Mesenchymal stem cell (in vitro differentiated cells and primary cell): ENCODE measurements around the gene ADGRA3. TPM values are rescaled to one million over a fixed set of nuclear protein-coding genes. Genes with fewer than 3 reads are reported as not detected.

Experiments used
- DNase-seq: peaks from one replicate; pipeline ENCODE4 v3.0.0-alpha.2; 2013
- H2AFZ ChIP-seq: one replicate; pipeline ENCODE4 v1.6.1; 2013; ENCODE audit warnings: low read depth, mild to moderate bottlenecking, control low read depth, inconsistent platforms, low read length, moderate library complexity
- H2AK5ac ChIP-seq: 2 replicates; pipeline ENCODE4 v1.6.1; 2013; ENCODE audit warnings: low read length, moderate library complexity, mild to moderate bottlenecking, inconsistent platforms; ENCODE audit not compliant: severe bottlenecking
- H2BK120ac ChIP-seq: one replicate; pipeline ENCODE4 v1.6.1; 2013; ENCODE audit warnings: low read depth, mild to moderate bottlenecking, inconsistent platforms, low read length, moderate library complexity
- H2BK12ac ChIP-seq, 2 experiments: one replicate each; pipeline ENCODE4 v1.6.1; 2013; ENCODE audit warnings: inconsistent platforms in 2 of 2, low read length in 2 of 2, mild to moderate bottlenecking in 2 of 2, moderate library complexity in 2 of 2, control low read depth in 1 of 2
- H2BK15ac ChIP-seq: one replicate; pipeline ENCODE4 v1.6.1; 2013; ENCODE audit warnings: mild to moderate bottlenecking, low read depth, inconsistent platforms; ENCODE audit not compliant: poor library complexity, severe bottlenecking
- H2BK5ac ChIP-seq: 2 replicates; pipeline ENCODE4 v1.6.1; 2013; ENCODE audit warnings: low read depth, mild to moderate bottlenecking, low read length, control low read depth, inconsistent platforms; ENCODE audit not compliant: poor library complexity, severe bottlenecking
- H3K14ac ChIP-seq, 2 experiments: one replicate each; pipeline ENCODE4 v1.6.1; 2013; ENCODE audit warnings: inconsistent platforms in 2 of 2, low read length in 2 of 2, control low read depth in 1 of 2, mild to moderate bottlenecking in 1 of 2, moderate library complexity in 1 of 2
- H3K18ac ChIP-seq, 2 experiments: one replicate each; pipeline ENCODE4 v1.6.1; 2013; ENCODE audit warnings: inconsistent platforms in 2 of 2, low read length in 2 of 2, control low read depth in 1 of 2, low read depth in 1 of 2, mild to moderate bottlenecking in 1 of 2
- H3K23ac ChIP-seq, 2 experiments: one replicate each; pipeline ENCODE4 v1.6.1; 2013; ENCODE audit warnings: inconsistent platforms in 2 of 2, low read length in 2 of 2, mild to moderate bottlenecking in 2 of 2, moderate library complexity in 2 of 2, control low read depth in 1 of 2
- H3K27ac ChIP-seq: 2 replicates; pipeline ENCODE4 v1.5.1; 2013; ENCODE audit warnings: mild to moderate bottlenecking, moderate library complexity, low read length, control low read depth, inconsistent platforms; ENCODE audit not compliant: poor library complexity, severe bottlenecking
- H3K27me3 ChIP-seq, 2 experiments: 2 replicates each; pipeline versions ENCODE4 v1.6.1 to v1.7.0; 2013; ENCODE audit warnings: low read length in 2 of 2, mild to moderate bottlenecking in 2 of 2, moderate library complexity in 2 of 2, control low read depth in 1 of 2, inconsistent platforms in 1 of 2; ENCODE audit not compliant: control insufficient read depth in 1 of 2, insufficient read depth in 1 of 2
- H3K36me3 ChIP-seq, 2 experiments: 2 replicates each; pipeline versions ENCODE4 v1.6.1 to v1.7.0; 2013; ENCODE audit warnings: low read length in 2 of 2, control low read depth in 1 of 2, inconsistent platforms in 1 of 2, low read depth in 1 of 2, mild to moderate bottlenecking in 1 of 2; ENCODE audit not compliant: insufficient read depth in 2 of 2, control insufficient read depth in 1 of 2
- H3K4ac ChIP-seq, 2 experiments: one replicate each; pipeline ENCODE4 v1.6.1; 2013; ENCODE audit warnings: inconsistent platforms in 2 of 2, low read length in 2 of 2, mild to moderate bottlenecking in 2 of 2, moderate library complexity in 2 of 2, control low read depth in 1 of 2, low read depth in 1 of 2
- H3K4me1 ChIP-seq: 2 replicates; pipeline ENCODE4 v1.6.1; 2013; ENCODE audit warnings: low read depth, low read length, control low read depth; ENCODE audit not compliant: control insufficient read depth, insufficient read depth
- H3K4me2 ChIP-seq: 2 replicates; pipeline ENCODE4 v1.6.1; 2013; ENCODE audit warnings: low read length, mild to moderate bottlenecking, inconsistent platforms; ENCODE audit not compliant: poor library complexity, severe bottlenecking
- H3K4me3 ChIP-seq, 2 experiments: 2 replicates each; pipeline versions ENCODE4 v1.5.1 to v1.7.0; 2013; ENCODE audit warnings: low read length in 2 of 2, mild to moderate bottlenecking in 2 of 2, control low read depth in 1 of 2, low read depth in 1 of 2; ENCODE audit not compliant: insufficient read depth in 1 of 2
- H3K79me1 ChIP-seq: replicated peaks from 2 replicates; pipeline ENCODE4 v1.6.1; 2013; ENCODE audit warnings: mild to moderate bottlenecking, control low read depth, low read length, inconsistent platforms; ENCODE audit not compliant: poor library complexity, severe bottlenecking
- H3K9ac ChIP-seq: 2 replicates; pipeline ENCODE4 v1.7.0; 2013; ENCODE audit warnings: mild to moderate bottlenecking, low read length, moderate library complexity
- H3K9me3 ChIP-seq: 2 replicates; pipeline ENCODE4 v1.7.0; 2013; ENCODE audit warnings: mild to moderate bottlenecking, low read length; ENCODE audit not compliant: control insufficient read depth
- H4K8ac ChIP-seq: one replicate; pipeline ENCODE4 v1.6.1; 2013; ENCODE audit warnings: inconsistent platforms, mild to moderate bottlenecking, low read length, moderate library complexity
- H4K91ac ChIP-seq: one replicate; pipeline ENCODE4 v1.6.1; 2013; ENCODE audit warnings: mild to moderate bottlenecking, low read length, inconsistent platforms
- WGBS: methylation state at CpG from one replicate; pipeline ENCODE4 v1.1.7; 2013; ENCODE audit warnings: mixed read lengths; 5-methylcytosine and 5-hydroxymethylcytosine counted together
- polyA plus RNA-seq, 2 experiments: library from polyadenylated mRNA; stranded (reverse); fragments of 200-250 nt; gene quantifications; one replicate each; pipeline ENCODE4 v1.2.3, GENCODE V29; 2013

The ADGRA3 gene, protein sequence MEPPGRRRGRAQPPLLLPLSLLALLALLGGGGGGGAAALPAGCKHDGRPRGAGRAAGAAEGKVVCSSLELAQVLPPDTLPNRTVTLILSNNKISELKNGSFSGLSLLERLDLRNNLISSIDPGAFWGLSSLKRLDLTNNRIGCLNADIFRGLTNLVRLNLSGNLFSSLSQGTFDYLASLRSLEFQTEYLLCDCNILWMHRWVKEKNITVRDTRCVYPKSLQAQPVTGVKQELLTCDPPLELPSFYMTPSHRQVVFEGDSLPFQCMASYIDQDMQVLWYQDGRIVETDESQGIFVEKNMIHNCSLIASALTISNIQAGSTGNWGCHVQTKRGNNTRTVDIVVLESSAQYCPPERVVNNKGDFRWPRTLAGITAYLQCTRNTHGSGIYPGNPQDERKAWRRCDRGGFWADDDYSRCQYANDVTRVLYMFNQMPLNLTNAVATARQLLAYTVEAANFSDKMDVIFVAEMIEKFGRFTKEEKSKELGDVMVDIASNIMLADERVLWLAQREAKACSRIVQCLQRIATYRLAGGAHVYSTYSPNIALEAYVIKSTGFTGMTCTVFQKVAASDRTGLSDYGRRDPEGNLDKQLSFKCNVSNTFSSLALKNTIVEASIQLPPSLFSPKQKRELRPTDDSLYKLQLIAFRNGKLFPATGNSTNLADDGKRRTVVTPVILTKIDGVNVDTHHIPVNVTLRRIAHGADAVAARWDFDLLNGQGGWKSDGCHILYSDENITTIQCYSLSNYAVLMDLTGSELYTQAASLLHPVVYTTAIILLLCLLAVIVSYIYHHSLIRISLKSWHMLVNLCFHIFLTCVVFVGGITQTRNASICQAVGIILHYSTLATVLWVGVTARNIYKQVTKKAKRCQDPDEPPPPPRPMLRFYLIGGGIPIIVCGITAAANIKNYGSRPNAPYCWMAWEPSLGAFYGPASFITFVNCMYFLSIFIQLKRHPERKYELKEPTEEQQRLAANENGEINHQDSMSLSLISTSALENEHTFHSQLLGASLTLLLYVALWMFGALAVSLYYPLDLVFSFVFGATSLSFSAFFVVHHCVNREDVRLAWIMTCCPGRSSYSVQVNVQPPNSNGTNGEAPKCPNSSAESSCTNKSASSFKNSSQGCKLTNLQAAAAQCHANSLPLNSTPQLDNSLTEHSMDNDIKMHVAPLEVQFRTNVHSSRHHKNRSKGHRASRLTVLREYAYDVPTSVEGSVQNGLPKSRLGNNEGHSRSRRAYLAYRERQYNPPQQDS (N-terminal part only)
- 19.9 TPM for polyA plus RNA-seq (2013, experiment 1 of 2)
- 19.8 TPM for polyA plus RNA-seq (2013, experiment 2 of 2)

GRCh38 chr4:22515888-22516541 lies at the start of gene ADGRA3:
TSS of gene ADGRA3 (minus strand) at chr4:22516066. CDS start at chr4:22515784, 282 bp downstream.
- H3K18ac ChIP-seq = peak within 1 kb of the TSS; percentile 65 to 93
- WGBS = 2% methylated on average over 59 of the region's 74 CpGs

DNA sequence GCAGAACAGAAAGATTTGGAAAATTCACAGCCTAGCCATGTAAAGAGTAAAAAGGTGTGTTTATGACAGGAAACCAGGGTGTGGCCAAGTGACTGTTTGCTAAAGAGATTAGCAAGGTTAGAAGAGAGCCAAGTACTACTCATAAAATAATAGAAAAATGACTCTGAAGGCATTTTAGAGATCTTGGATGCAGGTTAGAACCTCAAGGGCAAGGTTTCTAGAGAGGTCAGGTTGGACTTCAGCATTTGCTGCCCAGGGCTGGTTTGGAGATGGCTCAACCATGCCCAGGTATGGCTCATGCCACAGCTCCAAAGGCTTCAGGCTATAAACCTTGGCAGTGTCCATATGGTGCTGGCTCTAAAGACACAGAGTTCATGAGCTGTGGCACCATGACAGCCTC lies 40.6 kb upstream of the ADGRA3 start:
- H3K4me3 ChIP-seq = no peak overlapping the region

More at GRCh38 chr4:22515888-22516541, at the start of gene ADGRA3:
- Histone ChIP-seq H3K14ac (peak within 1 kb of the TSS in 1 of 2 experiments; percentile 84), H4K91ac (peak within 1 kb of the TSS; percentile 81), H2BK15ac (no peak within 1 kb of the TSS), H3K4me3 (peak within 1 kb of the TSS; percentile 67 to 88), H2BK120ac (peak within 1 kb of the TSS; percentile 67), H3K23ac (peak within 1 kb of the TSS in 1 of 2 experiments; percentile 96), H3K36me3 (no peaks in the 10 kb centered on the region), H2AK5ac (no peak within 1 kb of the TSS), H2BK5ac (peak within 1 kb of the TSS; percentile 83), H3K4me2 (peak within 1 kb of the TSS; percentile 99), H3K79me1 (peaks cover 9% of the 10 kb centered on the region), H3K27me3 (no peaks in the 10 kb centered on the region), H3K9me3 (no peaks in the 10 kb centered on the region), H2AFZ (peak within 1 kb of the TSS; percentile 98), H3K4me1 (peaks cover 2% of the 10 kb centered on the region), H3K27ac (peak within 1 kb of the TSS; percentile 72), H2BK12ac (peak within 1 kb of the TSS in 1 of 2 experiments; percentile 83), H3K9ac (peak within 1 kb of the TSS; percentile 88), H4K8ac (peak within 1 kb of the TSS; percentile 74), H3K4ac (peak within 1 kb of the TSS; percentile 63 to 70)
- DNase-seq = peak; percentile 78

DNA sequence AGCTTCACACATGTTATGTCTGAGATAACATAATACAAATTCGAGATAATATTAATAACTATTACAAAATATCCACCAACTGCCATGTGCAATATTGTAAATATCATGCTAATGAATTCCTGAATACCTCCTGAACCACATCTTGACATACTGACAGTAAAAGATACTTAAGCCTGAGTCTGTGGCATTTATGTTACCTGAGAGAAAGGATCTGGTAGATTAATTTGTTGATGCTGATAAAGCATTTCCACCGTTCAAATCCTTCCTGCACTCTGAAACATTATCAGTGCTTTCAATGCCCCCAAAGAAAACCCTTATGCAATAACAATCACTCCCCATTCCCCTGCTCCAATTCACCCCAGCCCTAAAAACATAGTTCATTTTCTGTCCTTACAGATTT lies 38.8 kb upstream of the ADGRA3 start:
- no peak overlapping the region for H3K4me2 ChIP-seq
- no peaks in the 10 kb centered on the region for H3K27me3 ChIP-seq
- no peak overlapping the region for H3K27ac ChIP-seq
- H3K79me1 ChIP-seq = no peaks in the 10 kb centered on the region
- no peak overlapping the region for H4K91ac ChIP-seq
- peaks cover 9% of the 10 kb centered on the region for H3K9me3 ChIP-seq
- WGBS = 86% methylated on average over 1 of the region's 2 CpGs
- no peak overlapping the region for H2BK12ac ChIP-seq
- H3K9ac ChIP-seq = no peak overlapping the region
- no peak overlapping the region for H2AFZ ChIP-seq
- no peak overlapping the region for H3K4ac ChIP-seq
- H2AK5ac ChIP-seq = no peak overlapping the region
- H3K4me3 ChIP-seq = no peak overlapping the region
- H3K14ac ChIP-seq = no peak overlapping the region
- H2BK5ac ChIP-seq = no peak overlapping the region
- H3K18ac ChIP-seq = no peak overlapping the region
- no peak for DNase-seq
- H2BK120ac ChIP-seq = no peak overlapping the region
- no peak overlapping the region for H2BK15ac ChIP-seq
- no peaks in the 10 kb centered on the region for H3K4me1 ChIP-seq
- H3K23ac ChIP-seq = no peak overlapping the region
- H3K36me3 ChIP-seq = no peaks in the 10 kb centered on the region
- no peak overlapping the region for H4K8ac ChIP-seq

More for the DNA sequence above, 40.6 kb upstream of the ADGRA3 start:
- no peak overlapping the region for H2BK12ac ChIP-seq
- no peak overlapping the region for H3K4me2 ChIP-seq
- H3K18ac ChIP-seq = no peak overlapping the region
- no peak overlapping the region for H4K91ac ChIP-seq
- H2BK15ac ChIP-seq = no peak overlapping the region
- no peak overlapping the region for H3K23ac ChIP-seq
- DNase-seq = no peak
- H3K27me3 ChIP-seq = no peaks in the 10 kb centered on the region
- H3K14ac ChIP-seq = no peak overlapping the region
- H2AK5ac ChIP-seq = no peak overlapping the region
- H2AFZ ChIP-seq = no peak overlapping the region
- H3K79me1 ChIP-seq = no peaks in the 10 kb centered on the region
- no peak overlapping the region for H3K27ac ChIP-seq
- no peaks in the 10 kb centered on the region for H3K4me1 ChIP-seq
- H3K4ac ChIP-seq = no peak overlapping the region
- H3K36me3 ChIP-seq = no peaks in the 10 kb centered on the region
- no peak overlapping the region for H2BK5ac ChIP-seq
- H4K8ac ChIP-seq = no peak overlapping the region
- H3K9ac ChIP-seq = no peak overlapping the region
- H2BK120ac ChIP-seq = no peak overlapping the region
- H3K9me3 ChIP-seq = peaks cover 9% of the 10 kb centered on the region
